ENCODE results near the gene RCAN3. TPM values are rescaled to one million over a fixed set of nuclear protein-coding genes. Genes with fewer than 3 reads are reported as not detected.

The RCAN3 gene
- total and polyA plus RNA-seq, 2 of the 13 experiments (the other 11 are each of a cell fraction or from before 2014, with no cell fraction given) = 12.2 to 13.3 TPM

DNA sequence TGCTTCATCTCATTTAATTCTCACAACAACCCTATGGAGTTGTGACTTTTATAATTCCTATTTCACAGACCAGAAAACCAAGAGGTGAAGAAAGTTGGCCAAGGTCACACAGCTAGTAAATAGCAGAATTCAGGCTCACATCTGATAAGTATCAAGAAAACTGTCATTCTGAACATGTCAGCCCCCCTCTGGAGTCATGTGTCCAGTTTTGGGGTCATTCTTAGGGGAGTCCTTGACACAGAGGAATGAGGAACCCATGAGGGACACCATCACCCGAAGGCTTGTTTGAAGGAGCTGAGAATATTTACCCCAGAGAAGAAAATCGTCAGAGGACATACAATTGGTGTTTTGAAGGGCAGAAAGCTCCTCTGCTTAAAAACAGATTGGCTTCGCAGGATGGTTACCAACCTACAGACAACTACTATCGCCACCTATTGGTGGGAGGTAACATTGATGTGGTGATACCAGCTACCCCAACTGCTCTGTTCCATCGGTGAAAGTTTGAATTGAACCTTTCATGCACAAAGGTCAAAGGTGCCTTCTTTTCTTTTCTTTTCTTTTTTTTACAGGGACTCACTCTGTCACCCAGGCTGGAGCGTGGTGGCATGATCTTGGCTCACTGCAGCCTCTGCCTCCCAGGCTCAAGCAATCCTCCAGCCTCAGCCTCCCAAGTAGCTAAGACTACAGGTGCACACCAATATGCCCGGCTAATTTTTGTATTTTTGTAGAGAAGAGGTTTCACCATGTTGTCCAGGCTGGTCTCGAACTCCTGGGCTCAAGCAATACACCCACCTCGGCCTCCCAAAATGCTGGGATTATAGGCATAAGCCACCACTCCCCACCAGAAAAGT, 84.6 kb downstream of the RCAN3 start (continued):
- no peak for TF ChIP-seq ZNF460 (CRISPR knock-in tag; IDR thresholded peaks at IDR 0.05; ENCODE audit: borderline replicate concordance)
- no peak for TF ChIP-seq ZNF296 (CRISPR knock-in tag; conservative IDR thresholded peaks at IDR 0.05)
- TF ChIP-seq, protein P1, sequence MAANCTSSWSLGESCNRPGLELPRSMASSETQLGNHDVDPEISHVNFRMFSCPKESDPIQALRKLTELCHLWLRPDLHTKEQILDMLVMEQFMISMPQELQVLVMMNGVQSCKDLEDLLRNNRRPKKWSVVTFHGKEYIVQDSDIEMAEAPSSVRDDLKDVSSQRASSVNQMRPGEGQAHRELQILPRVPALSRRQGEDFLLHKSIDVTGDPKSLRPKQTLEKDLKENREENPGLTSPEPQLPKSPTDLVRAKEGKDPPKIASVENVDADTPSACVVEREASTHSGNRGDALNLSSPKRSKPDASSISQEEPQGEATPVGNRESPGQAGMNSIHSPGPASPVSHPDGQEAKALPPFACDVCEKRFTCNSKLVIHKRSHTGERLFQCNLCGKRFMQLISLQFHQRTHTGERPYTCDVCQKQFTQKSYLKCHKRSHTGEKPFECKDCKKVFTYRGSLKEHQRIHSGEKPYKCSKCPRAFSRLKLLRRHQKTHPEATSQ (CRISPR knock-in tag; IDR thresholded peaks at IDR 0.05; ENCODE audit: borderline replicate concordance) = no peak
- TF ChIP-seq, protein P2, sequence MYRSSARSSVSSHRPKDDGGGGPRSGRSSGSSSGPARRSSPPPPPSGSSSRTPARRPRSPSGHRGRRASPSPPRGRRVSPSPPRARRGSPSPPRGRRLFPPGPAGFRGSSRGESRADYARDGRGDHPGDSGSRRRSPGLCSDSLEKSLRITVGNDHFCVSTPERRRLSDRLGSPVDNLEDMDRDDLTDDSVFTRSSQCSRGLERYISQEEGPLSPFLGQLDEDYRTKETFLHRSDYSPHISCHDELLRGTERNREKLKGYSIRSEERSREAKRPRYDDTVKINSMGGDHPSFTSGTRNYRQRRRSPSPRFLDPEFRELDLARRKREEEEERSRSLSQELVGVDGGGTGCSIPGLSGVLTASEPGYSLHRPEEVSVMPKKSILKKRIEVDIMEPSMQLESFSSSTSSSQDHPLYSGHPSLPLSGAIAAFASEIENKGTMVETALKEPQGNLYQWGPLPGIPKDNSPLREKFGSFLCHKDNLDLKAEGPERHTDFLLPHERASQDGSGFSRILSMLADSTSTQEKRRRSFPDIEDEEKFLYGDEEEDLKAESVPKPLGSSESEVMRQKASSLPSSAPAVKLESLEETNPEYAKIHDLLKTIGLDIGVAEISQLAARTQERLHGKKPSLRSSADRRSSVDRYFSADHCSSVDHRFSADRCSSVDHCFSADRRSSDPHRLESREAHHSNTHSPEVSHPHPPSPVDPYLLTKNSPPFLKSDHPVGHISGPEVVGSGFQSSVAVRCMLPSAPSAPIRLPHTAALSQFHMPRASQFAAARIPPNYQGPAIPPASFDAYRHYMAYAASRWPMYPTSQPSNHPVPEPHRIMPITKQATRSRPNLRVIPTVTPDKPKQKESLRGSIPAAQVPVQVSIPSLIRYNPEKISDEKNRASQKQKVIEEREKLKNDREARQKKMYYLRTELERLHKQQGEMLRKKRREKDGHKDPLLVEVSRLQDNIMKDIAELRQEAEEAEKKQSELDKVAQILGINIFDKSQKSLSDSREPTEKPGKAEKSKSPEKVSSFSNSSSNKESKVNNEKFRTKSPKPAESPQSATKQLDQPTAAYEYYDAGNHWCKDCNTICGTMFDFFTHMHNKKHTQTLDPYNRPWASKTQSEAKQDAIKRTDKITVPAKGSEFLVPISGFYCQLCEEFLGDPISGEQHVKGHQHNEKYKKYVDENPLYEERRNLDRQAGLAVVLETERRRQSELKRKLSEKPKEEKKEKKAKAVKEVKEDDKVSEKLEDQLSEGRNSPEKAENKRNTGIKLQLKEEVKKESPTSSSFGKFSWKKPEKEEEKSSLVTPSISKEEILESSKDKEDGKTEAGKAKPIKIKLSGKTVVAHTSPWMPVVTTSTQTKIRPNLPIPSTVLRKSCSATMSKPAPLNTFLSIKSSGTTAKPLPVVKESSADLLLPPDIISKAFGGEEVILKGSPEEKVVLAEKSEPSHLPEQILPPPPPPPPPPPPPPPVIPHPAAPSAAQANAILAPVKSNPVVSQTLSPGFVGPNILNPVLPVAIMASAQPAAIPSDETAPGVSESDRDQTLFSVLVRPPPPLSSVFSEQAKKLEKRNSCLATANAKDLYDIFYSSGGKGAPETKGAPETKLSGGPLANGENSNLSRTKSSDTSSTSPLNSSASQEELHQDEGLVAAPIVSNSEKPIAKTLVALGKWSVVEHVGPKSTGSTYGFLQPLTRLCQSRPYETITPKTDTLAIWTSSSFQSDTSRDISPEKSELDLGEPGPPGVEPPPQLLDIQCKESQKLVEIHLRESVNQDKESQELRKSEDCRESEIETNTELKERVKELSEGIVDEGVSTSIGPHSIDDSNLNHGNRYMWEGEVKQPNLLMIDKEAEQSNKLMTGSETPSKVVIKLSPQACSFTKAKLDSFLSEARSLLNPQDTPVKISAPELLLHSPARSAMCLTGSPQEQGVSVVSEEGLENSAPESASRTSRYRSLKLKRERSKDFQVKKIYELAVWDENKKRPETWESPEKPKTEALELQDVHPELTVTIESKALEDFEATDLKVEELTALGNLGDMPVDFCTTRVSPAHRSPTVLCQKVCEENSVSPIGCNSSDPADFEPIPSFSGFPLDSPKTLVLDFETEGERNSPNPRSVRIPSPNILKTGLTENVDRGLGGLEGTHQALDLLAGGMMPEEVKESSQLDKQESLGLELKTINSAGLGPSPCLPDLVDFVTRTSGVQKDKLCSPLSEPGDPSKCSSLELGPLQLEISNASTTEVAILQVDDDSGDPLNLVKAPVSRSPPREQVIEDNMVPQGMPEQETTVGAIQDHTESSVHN (CRISPR knock-in tag; IDR thresholded peaks at IDR 0.05) = no peak
- TF ChIP-seq JARID2 (CRISPR knock-in tag; IDR thresholded peaks at IDR 0.05; ENCODE audit: insufficient replicate concordance) = peak; percentile 51
- no peak for TF ChIP-seq POLR2AphosphoS5 (IDR thresholded peaks at IDR 0.05; ENCODE audit: low read depth, low read length)
- TF ChIP-seq ZFP37 (CRISPR knock-in tag; IDR thresholded peaks at IDR 0.05; ENCODE audit: borderline replicate concordance) = no peak
- peak; percentile 34; the same call in 1 of the 2 replicates for TF ChIP-seq ELF3 (CRISPR knock-in tag; IDR thresholded peaks at IDR 0.05)
- TF ChIP-seq MYNN (CRISPR knock-in tag; IDR thresholded peaks at IDR 0.05; ENCODE audit: low read depth) = no peak
- TF ChIP-seq ZNF333 (CRISPR knock-in tag; IDR thresholded peaks at IDR 0.05; ENCODE audit: borderline replicate concordance) = no peak
- TF ChIP-seq BRD4 (CRISPR knock-in tag; IDR thresholded peaks at IDR 0.05) = no peak
- TF ChIP-seq ZFP62 (CRISPR knock-in tag; IDR thresholded peaks at IDR 0.05) = no peak
- peak; percentile 34; the same call in 1 of the 2 replicates for TF ChIP-seq ZNF710 (CRISPR knock-in tag; IDR thresholded peaks at IDR 0.05; ENCODE audit: borderline replicate concordance)
- TF ChIP-seq STAT5B (CRISPR knock-in tag; IDR thresholded peaks at IDR 0.05) = no peak
- no peak for TF ChIP-seq ZNF205 (CRISPR knock-in tag; IDR thresholded peaks at IDR 0.05)

Measured in HepG2 (cell line).